Esophagus muscularis mucosa (tissue), 4 donors: ENCODE results near the gene WDFY2. TPM values are rescaled to one million over a fixed set of nuclear protein-coding genes. Genes with fewer than 3 reads are reported as not detected.

Experiments
- DNase-seq: peaks from one replicate; pipeline ENCODE4 v3.0.0-alpha.2; 2017; ENCODE audit errors: extremely low spot score
- H3K27ac ChIP-seq, 4 donors: fragments of 200-600 bp; sonication (generic); replicated peaks in 1 of 4; 1 replicate in 3 of 4; 2 replicates in 1 of 4; pipeline ENCODE4 v1.5.1; 2016 to 2019; ENCODE audit warnings: mild to moderate bottlenecking in 1 of 4
- H3K27me3 ChIP-seq, 4 donors: fragments of 200-600 bp; sonication (generic); one replicate each; pipeline versions ENCODE4 v1.5.1 to v1.6.0; 2016 to 2019
- H3K36me3 ChIP-seq, 4 donors: fragments of 200-600 bp; sonication (generic); one replicate each; pipeline ENCODE4 v1.5.1; 2016 to 2019
- H3K4me1 ChIP-seq, 4 donors: fragments of 200-600 bp; sonication (generic); one replicate each; pipeline ENCODE4 v1.5.1; 2016 to 2019
- H3K4me3 ChIP-seq, 4 donors: fragments of 200-600 bp; sonication (generic); 1 replicate in 2 of 4; 2 replicates in 2 of 4; pipeline ENCODE4 v1.5.1; 2016 to 2019; ENCODE audit warnings: mild to moderate bottlenecking in 4 of 4, moderate library complexity in 1 of 4
- H3K9me3 ChIP-seq, 4 donors: fragments of 200-600 bp; sonication (generic); 1 replicate in 3 of 4; 2 replicates in 1 of 4; pipeline ENCODE4 v1.5.1; 2016 to 2019
- EP300 ChIP-seq: sonication (generic); formaldehyde crosslinking; IDR thresholded peaks from one replicate; pipeline ENCODE4 v1.6.1; 2017; ENCODE audit warnings: antibody characterized with exemption
- POLR2A ChIP-seq: fragments of 450-650 bp; IDR thresholded peaks from one replicate; pipeline ENCODE4 v1.6.1; 2017; ENCODE audit warnings: antibody characterized with exemption, moderate library complexity, mild to moderate bottlenecking, low read depth
- POLR2AphosphoS5 ChIP-seq, 2 donors: sonication (generic); formaldehyde crosslinking; IDR thresholded peaks; one replicate each; pipeline ENCODE4 v1.6.1; 2017; ENCODE audit warnings: antibody characterized with exemption in 2 of 2
- WGBS: methylation state at CpG from one replicate; pipeline ENCODE4 v1.1.5; 2018; 5-methylcytosine and 5-hydroxymethylcytosine counted together
- intact Hi-C: fragments of 100-400 bp; cut with DNase I; formaldehyde crosslinking; loops from one replicate; pipeline ENCODE4 v1.15.1; 2023
- total RNA-seq, 4 donors: library from RNA; depleted of rRNA; stranded (reverse); fragments of >200 nt; gene quantifications; one replicate each; pipeline versions ENCODE4 v1.1.0 to v1.2.1, GENCODE V29; 2016
- TF ChIP-seq, protein P1 (sequence below), 3 experiments: fragments of 200-600 bp in 2 of 3; fragments of 450-650 bp in 1 of 3; sonication (generic) in 2 of 3; IDR thresholded peaks; one replicate each; pipeline ENCODE4 v1.5.1; 2017 to 2019; ENCODE audit warnings: antibody characterized with exemption in 3 of 3, mild to moderate bottlenecking in 2 of 3, moderate library complexity in 1 of 3

The WDFY2 gene, protein sequence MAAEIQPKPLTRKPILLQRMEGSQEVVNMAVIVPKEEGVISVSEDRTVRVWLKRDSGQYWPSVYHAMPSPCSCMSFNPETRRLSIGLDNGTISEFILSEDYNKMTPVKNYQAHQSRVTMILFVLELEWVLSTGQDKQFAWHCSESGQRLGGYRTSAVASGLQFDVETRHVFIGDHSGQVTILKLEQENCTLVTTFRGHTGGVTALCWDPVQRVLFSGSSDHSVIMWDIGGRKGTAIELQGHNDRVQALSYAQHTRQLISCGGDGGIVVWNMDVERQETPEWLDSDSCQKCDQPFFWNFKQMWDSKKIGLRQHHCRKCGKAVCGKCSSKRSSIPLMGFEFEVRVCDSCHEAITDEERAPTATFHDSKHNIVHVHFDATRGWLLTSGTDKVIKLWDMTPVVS
- 1 to 10 TPM; 4.7 to 8.7 (median 5.7) TPM for total RNA-seq

DNA sequence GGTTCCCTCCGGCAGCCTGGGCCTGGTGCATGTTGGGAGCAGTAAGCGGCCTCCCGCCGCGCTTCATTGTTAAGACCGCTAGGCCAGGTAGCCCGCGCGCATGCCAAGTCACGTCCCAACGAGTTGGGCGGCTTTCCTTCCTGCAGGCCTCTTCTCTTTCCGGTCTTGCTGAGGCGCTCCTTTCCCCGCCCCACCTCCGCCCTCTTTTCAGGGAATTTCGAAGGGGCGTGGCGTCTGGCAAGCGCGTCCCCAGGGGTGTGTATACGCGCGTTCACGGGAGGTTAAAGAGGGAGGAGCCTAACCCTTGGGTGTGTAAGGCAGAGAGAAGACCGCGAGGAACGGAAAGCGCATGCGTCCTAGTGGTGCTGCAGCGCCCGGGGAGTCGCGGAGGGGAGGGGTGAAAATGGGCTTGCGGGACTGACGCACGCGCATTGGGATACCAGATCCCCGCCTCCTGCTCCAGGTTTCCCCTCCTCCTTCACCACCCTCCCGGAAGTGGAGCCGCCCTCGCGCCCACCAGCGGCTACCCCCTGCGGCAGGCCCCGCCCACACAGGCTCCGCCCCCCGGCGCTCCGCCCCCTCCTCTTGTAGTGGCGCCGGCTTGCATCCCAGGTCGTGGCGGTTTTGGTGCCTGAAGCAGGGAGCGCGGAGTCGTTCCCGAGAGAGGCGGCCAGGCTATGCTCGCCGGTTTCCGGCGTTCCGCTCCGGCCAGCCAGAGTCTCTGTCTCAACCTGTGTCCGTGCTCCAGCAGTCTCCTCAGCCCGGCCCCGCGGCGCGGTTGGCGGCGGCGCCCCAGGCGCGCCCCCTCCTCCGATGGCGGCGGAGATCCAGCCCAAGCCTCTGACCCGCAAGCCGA, at the start of gene WDFY2:
Gene WDFY2 (plus strand): TSS at position 588 of the 856 bp plus-strand sequence. CDS start 226 bp downstream, at position 814.
- Histone ChIP-seq H3K4me1 (peaks cover 12 to 33% (median 25%) of the 10 kb centered on the region in 4 donors), H3K27me3 (no peaks in the 10 kb centered on the region), H3K9me3 (no peaks in the 10 kb centered on the region), H3K4me3 (peak within 1 kb of the TSS; percentile 71 to 92 (median 86)), H3K27ac (peak within 1 kb of the TSS; percentile 89 to 93 (median 90)), H3K36me3 (no peaks in the 10 kb centered on the region)
- WGBS: under 1% methylated on average over 43 of the region's 81 CpGs
- intact Hi-C loops: loop anchor here (2.0 to 10.0 kb wide), 2 partner anchors 129 to 141 kb away; no protein-coding TSS in a partner anchor
- peak; percentile 100 for DNase-seq
- no peak for TF ChIP-seq EP300
- TF ChIP-seq POLR2AphosphoS5 (IDR thresholded peaks at IDR 0.05): peak; percentile 88 to 89
- TF ChIP-seq POLR2A: peak; percentile 45
- TF ChIP-seq, protein P1, sequence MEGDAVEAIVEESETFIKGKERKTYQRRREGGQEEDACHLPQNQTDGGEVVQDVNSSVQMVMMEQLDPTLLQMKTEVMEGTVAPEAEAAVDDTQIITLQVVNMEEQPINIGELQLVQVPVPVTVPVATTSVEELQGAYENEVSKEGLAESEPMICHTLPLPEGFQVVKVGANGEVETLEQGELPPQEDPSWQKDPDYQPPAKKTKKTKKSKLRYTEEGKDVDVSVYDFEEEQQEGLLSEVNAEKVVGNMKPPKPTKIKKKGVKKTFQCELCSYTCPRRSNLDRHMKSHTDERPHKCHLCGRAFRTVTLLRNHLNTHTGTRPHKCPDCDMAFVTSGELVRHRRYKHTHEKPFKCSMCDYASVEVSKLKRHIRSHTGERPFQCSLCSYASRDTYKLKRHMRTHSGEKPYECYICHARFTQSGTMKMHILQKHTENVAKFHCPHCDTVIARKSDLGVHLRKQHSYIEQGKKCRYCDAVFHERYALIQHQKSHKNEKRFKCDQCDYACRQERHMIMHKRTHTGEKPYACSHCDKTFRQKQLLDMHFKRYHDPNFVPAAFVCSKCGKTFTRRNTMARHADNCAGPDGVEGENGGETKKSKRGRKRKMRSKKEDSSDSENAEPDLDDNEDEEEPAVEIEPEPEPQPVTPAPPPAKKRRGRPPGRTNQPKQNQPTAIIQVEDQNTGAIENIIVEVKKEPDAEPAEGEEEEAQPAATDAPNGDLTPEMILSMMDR (IDR thresholded peaks at IDR 0.05): peak in 1 of 3 experiments; percentile 34

DNA sequence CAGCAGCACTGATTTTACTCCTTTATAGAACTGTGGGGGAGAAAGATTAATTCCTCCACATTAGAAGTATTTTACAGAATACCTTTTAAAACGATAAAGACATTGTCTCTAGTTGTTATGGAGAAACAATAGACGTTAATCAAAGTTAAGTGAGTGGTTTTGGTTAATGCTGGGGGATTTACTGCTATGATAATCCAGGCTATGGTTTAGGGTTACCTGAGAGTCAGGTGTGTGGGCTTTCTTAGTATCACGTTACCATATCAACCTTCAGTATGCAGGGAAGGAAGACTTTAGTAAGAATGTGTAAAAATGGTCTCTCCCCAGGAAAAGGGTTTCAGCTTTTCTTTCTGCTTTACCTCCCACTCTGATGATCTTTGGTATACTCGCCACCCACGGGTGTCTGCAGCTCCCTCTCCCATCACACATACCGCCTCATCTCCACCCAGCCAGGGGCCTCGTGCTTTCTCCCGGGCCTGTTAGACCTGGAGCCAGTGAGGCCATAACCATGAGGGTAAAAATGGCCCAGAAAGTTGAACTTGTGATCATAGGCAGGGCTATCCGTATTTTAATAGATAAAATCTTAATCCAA, 45.6 kb upstream of the WDFY2 start:
- Histone ChIP-seq H3K4me3 (no peak overlapping the region), H3K4me1 (peaks cover 0 to 44% (median 32%) of the 10 kb centered on the region in 4 donors), H3K36me3 (no peaks in the 10 kb centered on the region), H3K27me3 (no peaks in the 10 kb centered on the region), H3K27ac (peak overlapping the region in 1 of 4 donors; percentile 26), H3K9me3 (no peaks in the 10 kb centered on the region)
- 86% methylated on average over 9 of the region's 9 CpGs for WGBS
- TF ChIP-seq, protein P1 (IDR thresholded peaks at IDR 0.05): no peak
- TF ChIP-seq POLR2AphosphoS5 (IDR thresholded peaks at IDR 0.05) (no peak), POLR2A (no peak), EP300 (no peak)
- intact Hi-C loops: no loop called here
- DNase-seq: no peak

DNA sequence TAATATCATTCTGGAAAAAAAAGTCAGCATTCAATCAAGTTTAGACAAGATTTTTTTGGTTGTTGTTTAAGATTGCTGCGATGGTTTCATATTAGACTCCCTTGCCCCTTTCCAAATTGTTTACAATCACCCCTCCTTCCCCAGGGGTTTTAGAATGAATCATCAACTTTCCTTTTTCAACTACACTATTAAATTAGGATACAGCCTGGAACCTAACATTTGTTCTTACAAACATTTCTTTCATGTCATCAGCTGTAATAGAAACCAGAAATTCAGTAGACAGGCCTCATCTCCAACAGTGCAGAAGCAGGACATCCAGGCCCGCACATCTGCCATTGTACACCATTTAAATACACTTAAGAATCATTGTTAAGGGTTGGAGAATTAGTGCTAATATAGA, 44.4 kb upstream of the WDFY2 start:
- H3K4me3 ChIP-seq: peak overlapping the region in 1 of 4 donors; percentile 12
- DNase-seq: no peak
- H3K36me3 ChIP-seq: no peaks in the 10 kb centered on the region
- peak overlapping the region; percentile 5 to 59 (median 32) for H3K27ac ChIP-seq
- no peaks in the 10 kb centered on the region for H3K27me3 ChIP-seq
- 30% methylated on average over 2 of the region's 2 CpGs for WGBS
- H3K4me1 ChIP-seq: peaks cover 0 to 40% (median 32%) of the 10 kb centered on the region in 4 donors
- intact Hi-C loops: no loop called here
- H3K9me3 ChIP-seq: no peaks in the 10 kb centered on the region
- TF ChIP-seq EP300: no peak
- TF ChIP-seq, protein P1 (IDR thresholded peaks at IDR 0.05): no peak
- TF ChIP-seq POLR2A: no peak
- no peak for TF ChIP-seq POLR2AphosphoS5 (IDR thresholded peaks at IDR 0.05)

DNA sequence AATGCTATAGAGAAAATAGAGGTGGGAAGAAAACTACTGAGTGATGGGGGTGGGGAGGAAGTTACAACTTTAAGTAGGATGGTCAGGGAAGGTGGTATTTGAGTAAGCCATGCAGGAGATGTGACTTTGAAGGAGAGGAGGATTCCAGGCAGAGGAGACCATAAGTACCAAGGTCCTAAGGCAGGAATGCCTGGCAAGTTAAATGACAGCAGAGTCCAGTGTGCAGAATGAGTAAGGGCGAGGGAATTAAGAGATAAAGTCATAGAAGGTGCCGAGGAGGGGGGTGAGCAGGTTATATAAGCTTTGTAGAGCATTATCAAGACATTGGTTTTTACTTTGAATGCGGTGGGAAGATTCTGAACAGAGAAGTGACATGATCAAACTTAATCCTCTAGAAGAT, 43.2 kb upstream of the WDFY2 start:
- no peaks in the 10 kb centered on the region for H3K36me3 ChIP-seq
- TF ChIP-seq POLR2A (no peak), POLR2AphosphoS5 (IDR thresholded peaks at IDR 0.05) (no peak), EP300 (no peak)
- TF ChIP-seq, protein P1 (IDR thresholded peaks at IDR 0.05): no peak
- H3K27me3 ChIP-seq: no peaks in the 10 kb centered on the region
- DNase-seq: no peak
- peak overlapping the region in 2 of 4 donors; percentile 15 to 26 for H3K27ac ChIP-seq
- H3K4me3 ChIP-seq: no peak overlapping the region
- intact Hi-C loops: no loop called here
- H3K4me1 ChIP-seq: peaks cover 0 to 40% (median 32%) of the 10 kb centered on the region in 4 donors
- WGBS: 88% methylated on average over 3 of the region's 3 CpGs
- H3K9me3 ChIP-seq: no peaks in the 10 kb centered on the region
